CD14-positive monocyte (primary cell): Measurements from ENCODE around the gene TMEM252. TPM values are rescaled to one million over a fixed set of nuclear protein-coding genes. Genes with fewer than 3 reads are reported as not detected.

Experiments used
- DNase-seq, 3 donors: peaks; one replicate each; pipeline ENCODE4 v3.0.0-alpha.2; 2011 to 2022
- H2AFZ ChIP-seq: 2 replicates; pipeline ENCODE4 v1.6.0; 2012; ENCODE audit warnings: mild to moderate bottlenecking, low read depth, low read length, inconsistent platforms; ENCODE audit not compliant: insufficient read depth, poor library complexity, severe bottlenecking
- H3K27ac ChIP-seq, 2 donors: 1 replicate in 1 of 2; 2 replicates in 1 of 2; pipeline ENCODE4 v1.5.1; 2012 to 2013; ENCODE audit warnings: low read length in 2 of 2, control low read depth in 1 of 2, inconsistent platforms in 1 of 2, low read depth in 1 of 2, mild to moderate bottlenecking in 1 of 2
- H3K27me3 ChIP-seq, 2 donors: one replicate each; pipeline versions ENCODE4 v1.6.0 to v1.6.1; 2011 to 2013; ENCODE audit warnings: low read length in 2 of 2; ENCODE audit not compliant: control insufficient read depth in 2 of 2, insufficient read depth in 2 of 2
- H3K36me3 ChIP-seq, 2 donors: replicated peaks in 1 of 2; 1 replicate in 1 of 2; 2 replicates in 1 of 2; pipeline versions ENCODE4 v1.5.1 to v1.6.1; 2012 to 2013; ENCODE audit warnings: low read length in 2 of 2, control low read depth in 1 of 2, inconsistent platforms in 1 of 2, mild to moderate bottlenecking in 1 of 2; ENCODE audit not compliant: insufficient read depth in 2 of 2, control insufficient read depth in 1 of 2
- H3K4me1 ChIP-seq, 2 donors: 1 replicate in 1 of 2; 2 replicates in 1 of 2; pipeline versions ENCODE4 v1.5.1 to v1.6.1; 2012 to 2013; ENCODE audit warnings: low read length in 2 of 2, control low read depth in 1 of 2, inconsistent platforms in 1 of 2, mild to moderate bottlenecking in 1 of 2, moderate library complexity in 1 of 2; ENCODE audit not compliant: insufficient read depth in 2 of 2, control insufficient read depth in 1 of 2
- H3K4me2 ChIP-seq: replicated peaks from 2 replicates; pipeline ENCODE3; 2012; ENCODE audit warnings: low read length, moderate library complexity, mild to moderate bottlenecking; ENCODE audit not compliant: poor library complexity, severe bottlenecking; ENCODE audit errors: extremely low read depth
- H3K4me3 ChIP-seq, 3 experiments: fragments of 200-600 bp in 1 of 3; sonication (generic) in 1 of 3; replicated peaks in 1 of 3; 1 replicate in 2 of 3; 2 replicates in 1 of 3; pipeline ENCODE4 v1.5.1; 2011 to 2013; ENCODE audit warnings: low read length in 3 of 3, mild to moderate bottlenecking in 3 of 3, control low read depth in 2 of 3, low read depth in 2 of 3, inconsistent platforms in 1 of 3, moderate library complexity in 1 of 3
- H3K79me2 ChIP-seq: 2 replicates; pipeline ENCODE4 v1.6.0; 2012; ENCODE audit warnings: mild to moderate bottlenecking, control low read depth, inconsistent platforms, low read length, moderate library complexity; ENCODE audit not compliant: insufficient read depth
- H3K9ac ChIP-seq: 2 replicates; pipeline ENCODE4 v1.6.0; 2017; ENCODE audit warnings: low read length, mild to moderate bottlenecking; ENCODE audit not compliant: insufficient read depth, poor library complexity, severe bottlenecking
- H3K9me3 ChIP-seq, 2 donors: replicated peaks in 1 of 2; 1 replicate in 1 of 2; 2 replicates in 1 of 2; pipeline versions ENCODE4 v1.5.1 to v1.6.1; 2012 to 2013; ENCODE audit warnings: low read length in 2 of 2, control low read depth in 1 of 2; ENCODE audit not compliant: control insufficient read depth in 1 of 2, insufficient read depth in 1 of 2
- H4K20me1 ChIP-seq: 2 replicates; pipeline ENCODE4 v1.6.0; 2012; ENCODE audit warnings: mild to moderate bottlenecking, low read length, control low read depth, moderate library complexity; ENCODE audit not compliant: insufficient read depth
- H3K27ac Mint-ChIP-seq, 7 donors: one replicate each; pipeline ENCODE4 v1.8.0; 2020; ENCODE audit warnings: mild to moderate bottlenecking in 7 of 7, mixed read lengths in 7 of 7, moderate library complexity in 6 of 7, inconsistent platforms in 2 of 7
- H3K27me3 Mint-ChIP-seq, 3 donors: one replicate each; pipeline ENCODE4 v1.8.0; 2021 to 2022; ENCODE audit warnings: low read depth in 3 of 3, mild to moderate bottlenecking in 3 of 3, mixed read lengths in 3 of 3, moderate library complexity in 3 of 3, inconsistent platforms in 1 of 3
- H3K36me3 Mint-ChIP-seq, 2 donors: one replicate each; pipeline ENCODE4 v1.8.0; 2020; ENCODE audit warnings: mixed read lengths in 2 of 2, inconsistent platforms in 1 of 2, mild to moderate bottlenecking in 1 of 2
- H3K4me1 Mint-ChIP-seq: one replicate; pipeline ENCODE4 v1.8.0; 2020; ENCODE audit warnings: mild to moderate bottlenecking, mixed read lengths
- H3K4me3 Mint-ChIP-seq, 2 donors: one replicate each; pipeline ENCODE4 v1.8.0; 2020; ENCODE audit warnings: mild to moderate bottlenecking in 2 of 2, mixed read lengths in 2 of 2, moderate library complexity in 1 of 2
- H3K9me3 Mint-ChIP-seq, 7 donors: one replicate each; pipeline ENCODE4 v1.8.0; 2020 to 2022; ENCODE audit warnings: mixed read lengths in 7 of 7, mild to moderate bottlenecking in 6 of 7, moderate library complexity in 6 of 7, inconsistent platforms in 2 of 7
- WGBS: methylation state at CpG from one replicate; pipeline ENCODE4 v1.1.5; 2013; ENCODE audit warnings: missing lambda C conversion rate; ENCODE audit not compliant: insufficient coverage; 5-methylcytosine and 5-hydroxymethylcytosine counted together
- intact Hi-C, 2 donors: fragments of 100-400 bp; cut with micrococcal nuclease; formaldehyde crosslinking; loops; one replicate each; pipeline versions ENCODE4 v1.15.0 to v1.15.1; 2023
- polyA minus RNA-seq: library from RNA; depleted of rRNA, polyadenylated mRNA; stranded (reverse); fragments of >200 nt; gene quantifications from 2 replicates; pipeline ENCODE4 v1.2.3, GENCODE V29; 2012
- polyA plus RNA-seq, 3 donors: library from polyadenylated mRNA; depleted of rRNA in 1 of 3; unstranded in 2 of 3; stranded (reverse) in 1 of 3; fragments of 300-500 nt in 2 of 3; fragments of >200 nt in 1 of 3; fragmentation: Illumina TruSeq in 2 of 3; gene quantifications; 1 replicate in 2 of 3; 2 replicates in 1 of 3; pipeline ENCODE4 v1.2.3, GENCODE V29; 2012 to 2021
- total RNA-seq, 12 experiments: library from RNA in 1 of 12; stranded (reverse) in 1 of 12; fragments of 120-200 nt in 1 of 12; gene quantifications; one replicate each; pipeline ENCODE4 v1.2.4 and lab custom pipeline; 2013 to 2026; ENCODE audit warnings: mixed read lengths in 6 of 12, inconsistent platforms in 1 of 12
- TF ChIP-seq, protein P1 (sequence below): fragments of 200-600 bp; IDR thresholded peaks from one replicate; pipeline ENCODE4 v1.8.0; 2022; ENCODE audit warnings: antibody characterized with exemption, mild to moderate bottlenecking

Gene TMEM252
- total RNA-seq (2013): 0.17 TPM
- polyA plus RNA-seq (not detected), polyA minus RNA-seq (0.32 TPM in 1 of 2 replicates, not detected in the other), total RNA-seq (lab: John Stamatoyannopoulos, UW) (0 to 0.45 (median 0.12) reads per million in 11 experiments)

DNA sequence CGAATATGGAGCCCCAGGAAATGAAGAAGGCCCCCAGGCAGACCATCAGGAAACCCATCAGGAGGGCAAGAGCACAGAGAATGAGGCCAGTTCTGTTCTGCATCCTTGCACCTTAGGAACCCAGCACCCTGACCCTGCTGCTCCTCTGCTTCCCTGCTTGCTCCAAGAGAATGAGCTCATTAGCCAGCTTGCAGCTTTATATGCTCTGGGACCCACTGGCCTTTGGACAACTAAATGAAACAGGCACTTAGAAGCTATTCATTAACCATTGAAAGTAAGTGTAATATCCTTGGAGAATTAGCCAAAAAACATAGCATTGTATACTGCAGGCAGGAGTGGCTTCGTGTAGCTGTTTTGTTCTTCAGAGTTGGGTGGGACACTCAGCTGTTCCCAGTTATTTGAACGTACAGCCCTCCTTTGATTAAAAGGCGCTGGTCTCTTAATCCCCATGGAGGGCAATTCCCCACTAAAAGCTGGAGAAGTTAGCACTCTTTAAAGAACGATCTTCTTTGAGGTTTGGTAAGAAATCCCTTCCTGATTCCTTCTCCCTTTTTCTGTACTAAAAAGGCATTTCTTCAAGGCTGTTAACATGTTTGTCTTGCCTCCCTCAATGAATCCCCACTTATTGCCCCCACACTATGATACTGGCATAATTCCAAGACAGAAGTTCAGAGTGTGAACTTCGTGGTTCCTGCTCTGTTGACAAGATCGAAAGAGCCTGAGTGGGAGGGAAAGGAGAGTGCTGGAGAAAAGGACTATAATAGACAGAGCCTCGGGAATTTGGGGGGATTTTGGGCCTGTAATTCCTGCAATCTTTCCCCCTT is at the start of gene TMEM252:
Gene TMEM252, minus strand, starts transcription at position 172 of the 824 bp plus-strand sequence. Its CDS starts 69 bp downstream, at position 103.
- H4K20me1 ChIP-seq: no peaks in the 10 kb centered on the region
- DNase-seq: no peak
- TF ChIP-seq, protein P1, sequence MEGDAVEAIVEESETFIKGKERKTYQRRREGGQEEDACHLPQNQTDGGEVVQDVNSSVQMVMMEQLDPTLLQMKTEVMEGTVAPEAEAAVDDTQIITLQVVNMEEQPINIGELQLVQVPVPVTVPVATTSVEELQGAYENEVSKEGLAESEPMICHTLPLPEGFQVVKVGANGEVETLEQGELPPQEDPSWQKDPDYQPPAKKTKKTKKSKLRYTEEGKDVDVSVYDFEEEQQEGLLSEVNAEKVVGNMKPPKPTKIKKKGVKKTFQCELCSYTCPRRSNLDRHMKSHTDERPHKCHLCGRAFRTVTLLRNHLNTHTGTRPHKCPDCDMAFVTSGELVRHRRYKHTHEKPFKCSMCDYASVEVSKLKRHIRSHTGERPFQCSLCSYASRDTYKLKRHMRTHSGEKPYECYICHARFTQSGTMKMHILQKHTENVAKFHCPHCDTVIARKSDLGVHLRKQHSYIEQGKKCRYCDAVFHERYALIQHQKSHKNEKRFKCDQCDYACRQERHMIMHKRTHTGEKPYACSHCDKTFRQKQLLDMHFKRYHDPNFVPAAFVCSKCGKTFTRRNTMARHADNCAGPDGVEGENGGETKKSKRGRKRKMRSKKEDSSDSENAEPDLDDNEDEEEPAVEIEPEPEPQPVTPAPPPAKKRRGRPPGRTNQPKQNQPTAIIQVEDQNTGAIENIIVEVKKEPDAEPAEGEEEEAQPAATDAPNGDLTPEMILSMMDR: no peak
- H3K27me3 ChIP-seq: no peaks in the 10 kb centered on the region
- Mint-ChIP-seq H3K4me1 (peaks cover 35% of the 10 kb centered on the region), H3K27me3 (peaks cover 0 to 1% (median 0%) of the 10 kb centered on the region in 3 donors), H3K27ac (peak within 1 kb of the TSS in 1 of 7 donors; percentile 12), H3K36me3 (peaks cover 4 to 16% of the 10 kb centered on the region in 2 donors), H3K9me3 (no peaks in the 10 kb centered on the region), H3K4me3 (no peak within 1 kb of the TSS)
- H3K9me3 ChIP-seq: no peaks in the 10 kb centered on the region
- no peaks in the 10 kb centered on the region for H3K79me2 ChIP-seq
- peak within 1 kb of the TSS; percentile 10 for H2AFZ ChIP-seq
- H3K4me1 ChIP-seq: peaks cover 20 to 26% of the 10 kb centered on the region in 2 donors
- H3K4me2 ChIP-seq: no peak within 1 kb of the TSS
- intact Hi-C loops: no loop called here
- no peak within 1 kb of the TSS for H3K27ac ChIP-seq
- H3K4me3 ChIP-seq: no peak within 1 kb of the TSS
- WGBS: 50% methylated on average over 1 of the region's 8 CpGs
- no peak within 1 kb of the TSS for H3K9ac ChIP-seq
- H3K36me3 ChIP-seq: no peaks in the 10 kb centered on the region

GRCh38 chr9:68585034-68585761 is 44.5 kb upstream of the TMEM252 start:
- Mint-ChIP-seq H3K27ac (no peak overlapping the region), H3K9me3 (peaks cover 0 to 14% (median 2%) of the 10 kb centered on the region in 7 donors), H3K4me3 (no peak overlapping the region), H3K4me1 (peaks cover 6% of the 10 kb centered on the region), H3K27me3 (peaks cover 0 to 4% (median 2%) of the 10 kb centered on the region in 3 donors), H3K36me3 (no peaks in the 10 kb centered on the region)
- H3K27ac ChIP-seq: no peak overlapping the region
- no peaks in the 10 kb centered on the region for H4K20me1 ChIP-seq
- intact Hi-C loops: loop anchor here in 1 of 2 donors (2.0 to 10.0 kb wide), 2 partner anchors 414 to 440 kb away; no protein-coding TSS in a partner anchor
- no peaks in the 10 kb centered on the region for H3K79me2 ChIP-seq
- no peak for DNase-seq
- H3K9ac ChIP-seq: no peak overlapping the region
- H3K27me3 ChIP-seq: no peaks in the 10 kb centered on the region
- no peaks in the 10 kb centered on the region for H3K9me3 ChIP-seq
- H3K4me2 ChIP-seq: no peak overlapping the region
- no peaks in the 10 kb centered on the region for H3K36me3 ChIP-seq
- peaks cover 5 to 8% of the 10 kb centered on the region in 2 donors for H3K4me1 ChIP-seq
- TF ChIP-seq, protein P1: no peak
- H2AFZ ChIP-seq: no peak overlapping the region
- WGBS: 90% methylated on average over 5 of the region's 19 CpGs
- no peak overlapping the region for H3K4me3 ChIP-seq
